Panc1 (cell line): ENCODE data around the gene GFAP. TPM values are rescaled to one million over a fixed set of nuclear protein-coding genes. Genes with fewer than 3 reads are reported as not detected.

ENCODE experiments used
- ATAC-seq: fragments of 200-7000 bp; cut with Tn5 transposase; 2 replicates; pipeline ENCODE4 v1.9.1; 2020; ENCODE audit warnings: mild to moderate bottlenecking, moderate library complexity
- BruUV-seq: library from RNA; stranded (reverse); fragments of 400-500 nt; replicated peaks from 2 replicates; lab custom pipeline; 2021; lab: Mats Ljungman, UMichigan
- CTCF ChIA-PET: fragments of 300-600 bp; sonication (Branson Sonifier 250); formaldehyde crosslinking; loops from one replicate; lab custom pipeline; 2022; ENCODE audit warnings: antibody characterized with exemption; lab: Charles Lee
- POLR2A ChIA-PET: fragments of 300-600 bp; sonication (Branson Sonifier 250); formaldehyde crosslinking; loops from one replicate; lab custom pipeline; 2022; ENCODE audit warnings: antibody characterized with exemption; lab: Charles Lee
- DNase-seq: peaks from one replicate; pipeline ENCODE4 v3.0.0-alpha.2; 2010; ENCODE audit warnings: low read depth, low spot score
- H3K27ac ChIP-seq: 2 replicates; pipeline ENCODE4 v1.5.1; 2011; ENCODE audit warnings: mild to moderate bottlenecking, low read length, inconsistent platforms
- H3K27me3 ChIP-seq: fragments of 200-500 bp; sonication (Bioruptor generic); 2 replicates; pipeline ENCODE4 v1.6.0; 2014; ENCODE audit warnings: low read length, inconsistent platforms; ENCODE audit not compliant: control insufficient read depth, insufficient read depth
- H3K36me3 ChIP-seq: fragments of 200-500 bp; sonication (Bioruptor generic); 2 replicates; pipeline ENCODE4 v1.5.1; 2014; ENCODE audit warnings: inconsistent platforms, mild to moderate bottlenecking, low read length, moderate library complexity; ENCODE audit not compliant: control insufficient read depth, insufficient read depth
- H3K4me1 ChIP-seq: 2 replicates; pipeline ENCODE4 v1.5.1; 2011; ENCODE audit warnings: inconsistent platforms, mild to moderate bottlenecking, low read length, moderate library complexity; ENCODE audit not compliant: control insufficient read depth, insufficient read depth
- H3K4me3 ChIP-seq, 2 experiments: 2 replicates each; pipeline ENCODE4 v1.5.1; 2011 to 2012; ENCODE audit warnings: low read depth in 2 of 2, low read length in 2 of 2, mild to moderate bottlenecking in 2 of 2, inconsistent platforms in 1 of 2, moderate library complexity in 1 of 2
- H3K9me3 ChIP-seq: fragments of 200-500 bp; sonication (Bioruptor generic); 2 replicates; pipeline ENCODE4 v1.5.1; 2014; ENCODE audit warnings: low read depth, mild to moderate bottlenecking, inconsistent platforms, low read length, moderate library complexity; ENCODE audit not compliant: control insufficient read depth, insufficient read depth
- CTCF ChIP-seq: fragments of 450-650 bp; IDR thresholded peaks from 2 replicates; pipeline ENCODE4 v1.5.1; 2017; ENCODE audit warnings: mild to moderate bottlenecking
- POLR2AphosphoS5 ChIP-seq: IDR thresholded peaks from 2 replicates; pipeline ENCODE4 v1.6.1; 2012; ENCODE audit warnings: mild to moderate bottlenecking, low read depth, low read length, moderate library complexity
- SIN3A ChIP-seq: IDR thresholded peaks from 2 replicates; pipeline ENCODE4 v1.6.1; 2012; ENCODE audit warnings: low read depth, mild to moderate bottlenecking, low read length, moderate library complexity, borderline replicate concordance; ENCODE audit not compliant: insufficient read depth
- TCF7L2 ChIP-seq: IDR thresholded peaks from 2 replicates; pipeline ENCODE4 v1.6.1; 2011; ENCODE audit warnings: mild to moderate bottlenecking, low read depth, low read length, inconsistent platforms
- in situ Hi-C: cut with HindIII; loops from 2 replicates; pipeline ENCODE4 v1.10.0; 2016; ENCODE audit warnings: low sequenced_read_pairs, low pct_unique_long_range_greater_than_20kb
- intact Hi-C: fragments of 100-400 bp; cut with micrococcal nuclease; formaldehyde crosslinking; loops from one replicate; pipeline ENCODE4 v1.10.0; 2022; ENCODE audit not compliant: unreplicated experiment
- total RNA-seq: library from RNA; stranded (reverse); gene quantifications from one replicate; pipeline ENCODE4 v1.2.1, GENCODE V29; 2021; ENCODE audit not compliant: unreplicated experiment
- TF ChIP-seq, protein P1 (sequence below), 2 experiments: IDR thresholded peaks; 2 replicates each; pipeline ENCODE4 v1.6.1; 2011 to 2012; ENCODE audit warnings: low read depth in 2 of 2, control low read depth in 1 of 2, low read length in 1 of 2, mild to moderate bottlenecking in 1 of 2, moderate library complexity in 1 of 2; ENCODE audit not compliant: insufficient read depth in 1 of 2

The GFAP gene
- total RNA-seq, 1 experiment from 2014 or later, result not detected

GRCh38 chr17:44914148-44914547 is 1.2 kb downstream of the GFAP start:
- intact Hi-C loops, result no loop called here
- POLR2A ChIA-PET, result no interaction called here

GRCh38 chr17:44913676-44914075 is 1.6 kb downstream of the GFAP start:
- H3K27me3 ChIP-seq, result no peaks in the 10 kb centered on the region
- no peaks in the 10 kb centered on the region for H3K4me1 ChIP-seq
- no TSS peak for BruUV-seq
- TF ChIP-seq TCF7L2, result no peak
- TF ChIP-seq, protein P1, sequence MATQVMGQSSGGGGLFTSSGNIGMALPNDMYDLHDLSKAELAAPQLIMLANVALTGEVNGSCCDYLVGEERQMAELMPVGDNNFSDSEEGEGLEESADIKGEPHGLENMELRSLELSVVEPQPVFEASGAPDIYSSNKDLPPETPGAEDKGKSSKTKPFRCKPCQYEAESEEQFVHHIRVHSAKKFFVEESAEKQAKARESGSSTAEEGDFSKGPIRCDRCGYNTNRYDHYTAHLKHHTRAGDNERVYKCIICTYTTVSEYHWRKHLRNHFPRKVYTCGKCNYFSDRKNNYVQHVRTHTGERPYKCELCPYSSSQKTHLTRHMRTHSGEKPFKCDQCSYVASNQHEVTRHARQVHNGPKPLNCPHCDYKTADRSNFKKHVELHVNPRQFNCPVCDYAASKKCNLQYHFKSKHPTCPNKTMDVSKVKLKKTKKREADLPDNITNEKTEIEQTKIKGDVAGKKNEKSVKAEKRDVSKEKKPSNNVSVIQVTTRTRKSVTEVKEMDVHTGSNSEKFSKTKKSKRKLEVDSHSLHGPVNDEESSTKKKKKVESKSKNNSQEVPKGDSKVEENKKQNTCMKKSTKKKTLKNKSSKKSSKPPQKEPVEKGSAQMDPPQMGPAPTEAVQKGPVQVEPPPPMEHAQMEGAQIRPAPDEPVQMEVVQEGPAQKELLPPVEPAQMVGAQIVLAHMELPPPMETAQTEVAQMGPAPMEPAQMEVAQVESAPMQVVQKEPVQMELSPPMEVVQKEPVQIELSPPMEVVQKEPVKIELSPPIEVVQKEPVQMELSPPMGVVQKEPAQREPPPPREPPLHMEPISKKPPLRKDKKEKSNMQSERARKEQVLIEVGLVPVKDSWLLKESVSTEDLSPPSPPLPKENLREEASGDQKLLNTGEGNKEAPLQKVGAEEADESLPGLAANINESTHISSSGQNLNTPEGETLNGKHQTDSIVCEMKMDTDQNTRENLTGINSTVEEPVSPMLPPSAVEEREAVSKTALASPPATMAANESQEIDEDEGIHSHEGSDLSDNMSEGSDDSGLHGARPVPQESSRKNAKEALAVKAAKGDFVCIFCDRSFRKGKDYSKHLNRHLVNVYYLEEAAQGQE (IDR thresholded peaks at IDR 0.05; ENCODE audit: insufficient read depth in 1 of 2, low read depth in 2 of 2, low read length in 1 of 2), result no peak
- H3K36me3 ChIP-seq, result no peaks in the 10 kb centered on the region
- H3K9me3 ChIP-seq, result no peaks in the 10 kb centered on the region
- DNase-seq, result no peak
- ATAC-seq, result no peak
- ChIA-PET POLR2A (no interaction called here), CTCF (no interaction called here)
- no peak overlapping the region for H3K4me3 ChIP-seq
- intact Hi-C loops, result no loop called here
- H3K27ac ChIP-seq, result no peak overlapping the region
- in situ Hi-C loops, result no loop called here

More at GRCh38 chr17:44914148-44914547, 1.2 kb downstream of the GFAP start:
- Histone ChIP-seq H3K27ac (no peak overlapping the region), H3K36me3 (no peaks in the 10 kb centered on the region), H3K9me3 (no peaks in the 10 kb centered on the region), H3K4me1 (no peaks in the 10 kb centered on the region), H3K4me3 (no peak overlapping the region), H3K27me3 (no peaks in the 10 kb centered on the region)
- in situ Hi-C loops, result no loop called here
- ATAC-seq (no peak), DNase-seq (no peak)
- CTCF ChIA-PET, result no interaction called here
- no TSS peak for BruUV-seq
- no peak for TF ChIP-seq SIN3A

DNA sequence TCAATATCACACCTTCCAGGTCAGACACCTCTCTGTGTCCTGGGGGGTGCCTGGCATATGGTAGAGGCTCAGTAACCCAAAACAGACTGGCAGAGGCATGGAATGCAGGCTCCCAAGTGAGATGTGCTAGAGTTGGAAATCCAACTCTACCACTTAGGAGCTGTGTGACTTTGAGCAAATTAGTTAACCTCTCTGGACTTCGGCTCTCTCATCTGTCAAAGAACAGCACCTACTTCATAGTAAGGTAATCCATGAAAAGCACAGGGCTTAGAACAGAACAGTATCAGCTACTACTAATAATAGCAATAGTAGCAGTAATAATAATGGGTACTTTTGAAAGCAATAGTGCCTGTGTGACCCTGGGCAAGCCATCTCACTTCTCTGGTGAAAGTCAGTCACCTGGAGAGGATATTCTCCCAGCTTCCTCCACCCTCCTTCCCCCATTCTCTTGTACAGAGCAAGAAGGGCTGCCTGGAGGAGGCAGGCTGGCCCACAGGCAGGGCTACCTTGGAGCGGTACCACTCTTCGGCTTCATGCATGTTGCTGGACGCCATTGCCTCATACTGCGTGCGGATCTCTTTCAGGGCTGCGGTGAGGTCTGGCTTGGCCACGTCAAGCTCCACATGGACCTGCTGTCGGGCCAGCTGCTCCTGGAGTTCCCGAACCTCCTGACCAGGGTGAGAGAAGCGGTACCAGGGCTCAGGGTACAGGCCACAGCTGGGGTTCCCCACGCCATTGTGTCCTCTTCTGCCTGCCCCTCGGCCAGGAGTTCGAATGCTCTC is 2.3 kb downstream of the GFAP start:
- no peak for TF ChIP-seq CTCF
- no peak for TF ChIP-seq SIN3A
- no peak for TF ChIP-seq POLR2AphosphoS5
- no peak for TF ChIP-seq TCF7L2
- TF ChIP-seq, protein P1 (IDR thresholded peaks at IDR 0.05; ENCODE audit: insufficient read depth in 1 of 2, low read depth in 2 of 2, low read length in 1 of 2), result no peak
- ATAC-seq, result no peak
- no TSS peak for BruUV-seq

More for the DNA sequence above, 2.3 kb downstream of the GFAP start:
- Histone ChIP-seq H3K4me3 (no peak overlapping the region), H3K36me3 (no peaks in the 10 kb centered on the region), H3K9me3 (no peaks in the 10 kb centered on the region), H3K27ac (no peak overlapping the region), H3K27me3 (no peaks in the 10 kb centered on the region), H3K4me1 (no peaks in the 10 kb centered on the region)
- POLR2A ChIA-PET, result no interaction called here
- intact Hi-C loops (no loop called here), in situ Hi-C loops (no loop called here)
- DNase-seq, result no peak
- CTCF ChIA-PET, result interaction anchor here (0.6 kb wide), 1 partner anchor 186 kb away, joined by 4 read pairs; no protein-coding TSS in a partner anchor
